ENCODE data around the gene NXN.
"Not testable (repeated sequence)": the region's sequence is repeated elsewhere in the genome, so short reads cannot be mapped to it uniquely, and the experiment has no call there.

Gene NXN

DNA sequence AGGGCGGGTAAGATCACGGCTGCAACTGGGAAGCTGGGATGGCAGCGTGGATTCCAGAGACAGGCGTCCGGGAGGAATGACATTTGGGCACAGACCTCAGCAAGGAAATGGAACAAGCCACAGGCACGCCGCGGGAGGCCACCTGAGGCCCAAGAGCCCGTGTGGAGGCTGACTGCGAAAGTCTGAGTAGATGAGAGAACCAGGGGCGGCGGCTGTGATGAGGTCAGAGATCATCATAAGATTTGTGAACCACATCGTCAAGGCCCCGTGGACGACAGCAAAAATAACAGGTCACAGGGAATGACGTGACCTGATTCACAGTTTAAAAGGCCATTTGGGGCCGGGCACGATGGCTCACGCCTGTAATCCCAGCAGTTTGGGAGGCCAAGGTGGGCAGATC is 149.2 kb downstream of the NXN start:
- DNase-seq (ENCODE audit: low read depth): no peak

DNA sequence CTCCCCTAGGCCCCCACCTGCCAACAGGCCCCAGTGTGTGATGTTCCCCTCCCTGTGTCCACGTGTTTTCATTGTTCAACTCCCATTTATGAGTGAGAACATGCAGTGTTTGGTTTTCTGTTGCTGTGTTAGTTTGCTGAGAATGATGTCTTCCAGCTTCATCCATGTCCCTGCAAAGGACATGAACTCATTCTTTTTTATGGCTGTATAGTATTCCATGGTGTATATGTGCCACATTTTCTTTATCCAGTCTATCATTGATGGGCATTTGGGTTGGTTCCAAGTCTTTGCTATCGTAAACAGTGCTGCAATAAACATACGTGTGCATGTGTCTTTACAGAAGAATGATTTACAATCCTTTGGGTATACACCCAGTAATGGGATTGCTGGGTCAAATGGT is 150.0 kb downstream of the NXN start:
- DNase-seq (ENCODE audit: low read depth): not testable (repeated sequence)

DNA sequence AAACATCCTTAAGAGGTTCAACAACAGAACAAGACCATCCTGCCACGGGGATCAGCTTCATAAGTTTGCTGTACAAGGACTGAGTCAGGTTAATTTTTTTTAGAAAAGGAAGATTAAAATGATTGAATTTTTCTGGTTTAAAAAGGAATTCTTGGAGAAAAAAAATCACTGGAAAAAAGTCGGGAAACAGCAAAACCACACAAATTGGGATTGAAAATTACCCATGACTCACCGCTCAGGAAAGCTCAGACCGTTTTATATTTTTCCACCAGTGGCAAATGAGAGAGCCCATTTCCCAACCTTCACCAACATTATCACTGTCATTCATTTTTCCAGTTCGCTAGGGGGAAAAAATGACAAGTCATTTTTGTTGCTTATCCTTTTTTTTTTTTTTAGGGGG is 150.8 kb downstream of the NXN start:
- DNase-seq (ENCODE audit: low read depth): no peak

DNA sequence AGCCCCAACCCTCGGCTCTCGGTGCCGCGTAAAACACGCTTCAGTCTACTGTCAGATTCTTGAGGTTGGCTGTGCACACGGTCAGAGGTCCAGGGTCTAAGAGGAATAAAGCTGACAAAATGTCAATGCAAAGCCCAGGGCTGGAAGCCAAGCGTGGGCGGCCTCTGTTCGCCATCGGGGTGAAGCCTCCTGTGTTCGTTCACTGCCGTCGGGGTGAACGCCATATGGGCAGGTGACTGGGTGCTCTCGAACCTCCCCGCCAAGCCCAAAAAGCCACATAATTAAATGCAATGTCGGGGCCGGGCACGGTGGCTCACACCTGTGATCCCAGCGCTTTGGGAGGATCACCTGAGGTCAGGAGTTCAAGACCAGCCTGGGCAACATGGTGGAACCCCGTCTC is 152.8 kb downstream of the NXN start:
- no peak for DNase-seq (ENCODE audit: low read depth)

DNA sequence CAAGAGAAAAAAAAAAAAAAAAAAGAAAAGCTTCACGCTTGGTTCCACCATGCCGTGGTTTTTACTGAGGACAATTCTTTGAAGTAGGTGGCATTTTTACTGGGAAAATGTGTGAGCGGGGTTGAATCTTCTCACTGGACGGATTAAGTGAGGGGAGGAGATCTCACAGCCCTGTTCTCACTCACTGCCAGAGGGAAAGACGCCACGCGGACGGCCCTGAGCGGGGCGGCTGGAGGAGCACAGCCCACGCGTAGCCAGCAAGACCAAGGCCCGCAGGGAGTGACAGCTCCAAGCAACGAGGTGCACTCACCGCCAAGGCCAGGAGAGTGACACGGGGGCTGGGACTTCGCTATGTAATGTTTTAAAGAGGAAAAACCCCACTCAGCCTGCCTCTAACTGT is 154.4 kb downstream of the NXN start:
- DNase-seq (ENCODE audit: low read depth): no peak

DNA sequence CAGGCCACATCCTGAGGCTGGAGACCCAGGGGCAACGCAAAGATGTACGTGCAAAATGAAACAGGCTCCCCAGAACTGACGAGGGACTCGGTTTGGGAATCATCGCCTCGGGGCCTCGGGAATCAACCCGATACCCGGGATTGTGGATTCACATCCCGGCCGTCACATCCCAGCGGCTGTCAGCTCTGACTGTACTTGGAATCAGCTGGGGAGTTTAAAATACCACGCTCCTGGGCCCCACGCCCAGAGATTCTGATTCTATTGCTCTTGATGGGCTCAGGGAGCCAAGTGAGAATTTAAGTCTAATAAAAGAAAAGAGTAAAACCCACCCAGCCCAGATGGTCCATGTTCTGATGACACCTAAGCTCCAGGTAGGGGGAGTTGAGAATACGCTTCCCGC is 155.2 kb downstream of the NXN start:
- no peak for DNase-seq (ENCODE audit: low read depth)

DNA sequence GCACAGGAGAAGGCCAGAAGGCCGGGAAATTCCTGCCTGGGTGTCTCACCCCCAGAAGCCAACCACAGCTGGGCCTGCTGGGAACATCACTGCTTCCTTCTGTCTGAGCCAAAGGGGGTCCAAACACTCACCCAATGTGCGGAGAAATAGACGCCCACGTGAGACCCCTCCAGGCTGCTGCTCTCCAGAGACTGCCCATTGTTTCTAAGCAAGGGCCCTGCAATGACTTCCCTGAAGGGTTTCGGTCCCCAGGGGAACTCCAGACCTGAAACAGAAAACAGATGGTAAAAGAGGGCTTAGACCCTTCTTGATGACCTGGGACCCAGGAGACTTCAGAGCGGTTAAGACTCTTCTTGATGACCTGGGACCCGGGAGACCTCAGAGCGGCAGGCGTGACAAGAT is 156.1 kb downstream of the NXN start:
- no peak for DNase-seq (ENCODE audit: low read depth)

DNA sequence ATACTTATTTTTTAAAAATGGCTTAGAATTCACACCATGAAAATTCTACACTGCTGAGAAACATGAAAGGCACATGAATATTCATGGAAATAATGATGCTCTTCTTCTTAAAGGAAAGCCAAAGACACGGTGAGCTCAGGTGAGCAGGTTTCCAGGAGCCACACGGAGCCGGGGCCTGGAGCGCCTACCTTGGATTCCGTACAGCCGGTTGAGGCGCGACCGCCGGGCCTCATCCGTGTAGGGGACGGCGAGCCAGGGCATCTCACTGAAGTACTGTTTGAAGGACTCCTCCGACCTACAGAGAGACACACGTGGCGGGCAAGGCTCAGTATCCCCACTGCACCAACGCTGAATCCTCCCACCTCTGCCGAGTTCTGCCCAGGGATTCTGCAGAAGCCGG is 160.3 kb downstream of the NXN start:
- no peak for DNase-seq (ENCODE audit: low read depth)

DNA sequence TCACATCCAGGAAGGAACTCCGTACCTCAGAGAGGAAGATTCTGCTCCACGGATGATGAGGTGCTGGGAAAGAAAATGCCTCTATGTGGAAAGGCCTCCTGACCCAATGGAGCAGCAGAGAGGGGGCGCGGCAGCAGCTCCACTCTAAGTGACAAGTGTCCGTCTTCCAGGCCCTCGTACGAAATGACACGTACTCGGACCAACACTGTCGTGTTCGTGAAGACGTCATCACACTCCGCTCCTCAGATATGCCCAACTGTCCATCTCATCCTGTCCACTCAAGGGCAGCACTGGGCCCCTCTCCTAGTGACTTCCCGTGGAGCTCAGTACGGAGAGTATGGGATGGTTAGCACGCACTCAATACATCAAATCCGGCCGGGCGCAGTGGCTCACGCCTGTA is 165.2 kb downstream of the NXN start:
- DNase-seq (ENCODE audit: low read depth): no peak

DNA sequence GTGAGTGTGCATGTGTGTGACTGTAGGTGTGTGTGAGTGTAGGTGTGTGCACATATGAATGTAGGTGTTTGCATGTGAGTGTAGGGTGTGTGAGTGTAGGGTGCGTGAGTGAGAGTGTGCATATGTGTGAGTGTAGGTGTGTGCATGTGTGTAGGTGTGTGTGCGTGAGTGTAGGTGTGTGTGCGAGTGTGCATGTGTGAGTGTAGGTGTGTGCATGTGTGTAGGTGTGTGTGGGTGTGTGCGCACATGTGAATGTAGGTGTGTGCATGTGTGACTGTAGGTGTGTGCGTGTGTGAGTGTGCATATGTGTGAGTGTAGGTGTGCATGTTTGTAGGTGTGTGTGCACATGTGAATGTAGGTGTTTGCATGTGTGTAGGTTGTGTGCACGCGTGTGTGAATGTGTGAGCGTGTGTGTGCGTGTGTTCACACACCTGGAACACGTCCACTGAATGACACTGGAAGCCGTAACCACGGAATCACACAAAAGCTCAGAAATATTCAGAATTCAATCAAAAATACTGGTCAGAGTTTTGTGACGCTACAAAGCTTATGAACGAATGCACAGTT is 166.9 kb downstream of the NXN start:
- DNase-seq (ENCODE audit: low read depth): no peak

DNA sequence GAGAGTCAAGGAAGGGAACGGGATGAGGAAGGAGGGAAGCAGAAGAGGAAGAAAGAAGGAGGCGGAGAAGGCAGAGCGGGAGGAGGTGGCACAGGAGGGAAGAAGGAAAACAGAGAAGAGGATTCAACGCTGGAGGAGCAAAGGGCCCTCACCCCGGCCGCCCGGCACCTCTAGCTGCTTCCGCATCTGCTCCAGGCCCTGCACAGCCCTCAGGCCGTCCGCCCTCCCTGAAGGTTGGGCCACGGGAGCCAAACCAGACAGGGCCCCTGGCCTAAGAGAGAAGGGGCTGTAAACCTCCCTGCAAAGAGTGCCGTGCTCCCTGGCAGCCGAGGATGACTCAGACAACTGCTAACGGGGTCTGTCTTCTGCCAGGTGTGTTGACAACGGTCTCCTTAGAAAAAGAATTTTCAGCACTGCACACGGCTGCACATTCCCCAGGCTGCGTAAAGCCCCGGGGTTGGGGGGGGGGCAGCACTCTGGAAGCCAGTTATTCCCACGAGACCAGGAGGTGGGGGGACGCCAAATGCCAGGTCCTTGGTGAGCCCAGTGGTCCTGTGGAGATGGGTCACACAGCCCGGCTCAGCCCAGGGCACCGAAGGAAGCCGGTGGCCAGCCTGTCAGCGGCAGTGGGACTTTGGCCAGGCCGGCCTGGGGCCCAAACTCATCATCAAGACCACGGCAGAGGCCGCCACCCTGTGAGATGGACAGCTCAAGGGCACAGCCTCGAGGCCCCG is 168.4 kb downstream of the NXN start:
- no peak for DNase-seq (ENCODE audit: low read depth)

DNA sequence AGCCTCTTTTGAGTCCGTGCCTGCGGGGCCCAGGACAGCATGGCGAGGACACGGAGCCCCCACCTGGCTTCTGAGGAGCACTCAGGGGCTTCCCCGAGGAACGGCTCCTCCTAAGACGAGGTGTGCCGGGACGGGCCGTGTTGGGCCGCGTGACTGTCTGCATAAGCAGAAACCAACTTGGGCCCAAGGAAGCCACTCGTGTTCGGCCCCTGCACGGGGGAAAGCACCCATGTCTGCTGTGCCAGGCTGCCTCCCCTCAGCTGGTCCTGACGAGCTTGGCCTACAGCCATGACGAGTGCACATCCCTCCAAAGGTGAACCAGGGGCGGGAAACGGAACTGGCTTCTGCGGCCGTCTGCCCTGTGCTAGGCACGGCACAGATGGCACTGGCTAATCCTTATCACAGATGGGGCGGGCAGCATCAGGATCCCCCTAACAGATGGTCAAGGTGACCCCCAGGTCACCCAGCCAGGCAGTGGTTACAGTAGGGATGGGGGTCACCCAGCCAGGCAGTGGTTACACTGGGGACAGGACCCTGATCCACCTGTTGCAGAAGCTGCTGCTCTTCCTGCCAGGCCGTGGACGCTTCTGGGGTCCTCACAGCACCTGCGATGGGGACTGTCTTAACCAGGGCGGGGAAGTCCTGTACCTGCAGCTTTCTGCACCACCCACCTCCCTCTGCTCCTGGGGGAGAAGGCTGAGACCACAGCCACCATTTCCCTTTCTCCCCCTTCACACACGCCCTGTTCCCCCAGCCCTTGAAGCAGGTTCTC is 171.9 kb downstream of the NXN start:
- DNase-seq (ENCODE audit: low read depth): no peak

DNA sequence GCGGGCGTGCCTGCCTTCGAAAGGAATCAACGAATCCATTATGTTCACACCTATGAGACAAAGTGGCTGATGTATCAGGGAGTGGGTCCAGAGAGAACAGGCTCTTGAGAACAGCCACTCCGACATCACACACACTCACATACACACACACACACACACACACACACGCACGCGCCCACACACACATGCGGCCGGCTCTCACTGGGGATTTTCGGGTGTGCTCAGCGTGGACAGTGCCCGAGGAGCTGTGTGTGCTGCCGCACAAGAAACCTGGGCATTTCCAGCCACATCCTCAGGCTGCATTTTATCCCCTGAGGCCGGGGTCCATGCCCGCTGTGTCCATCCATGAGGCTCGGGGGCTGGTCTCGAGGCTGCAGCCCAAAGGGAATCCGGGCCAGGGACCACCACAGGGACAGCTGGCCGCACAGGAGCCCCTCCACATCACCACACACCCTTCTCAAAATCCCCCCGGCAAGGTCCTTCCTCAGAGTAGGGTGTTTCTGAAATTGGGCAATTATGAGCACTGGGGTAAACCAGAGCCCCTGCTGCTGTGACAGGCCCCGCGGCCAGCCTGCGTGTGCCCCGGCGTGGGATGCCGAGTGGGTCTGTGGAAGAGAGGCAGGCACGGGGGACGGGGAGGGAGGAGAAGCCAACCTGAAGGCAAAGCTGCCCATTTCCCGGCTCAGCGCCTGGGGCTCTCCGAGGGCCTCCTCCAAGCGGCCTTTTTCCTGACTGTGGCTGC is 172.6 kb downstream of the NXN start:
- DNase-seq (ENCODE audit: low read depth): no peak

DNA sequence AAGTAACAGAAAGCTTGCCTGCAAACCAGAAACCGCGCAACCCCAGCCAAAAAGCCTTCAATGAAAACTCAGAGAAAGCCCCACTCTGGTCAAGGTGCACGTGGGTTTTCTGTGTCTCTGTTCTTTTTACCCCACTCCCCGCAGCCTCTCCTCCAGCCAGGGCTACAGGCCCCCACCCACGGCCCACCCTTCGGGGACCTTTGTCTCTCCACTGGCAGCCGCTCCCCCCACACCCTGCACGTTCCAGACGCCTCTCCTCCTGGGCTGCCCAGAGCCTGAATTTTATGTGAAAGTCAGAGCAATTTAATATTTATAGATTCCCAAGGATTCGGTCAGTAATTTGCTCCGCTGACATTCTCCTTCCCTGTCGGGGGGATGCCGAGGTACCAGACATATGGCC is 173.2 kb downstream of the NXN start:
- DNase-seq (ENCODE audit: low read depth): no peak

DNA sequence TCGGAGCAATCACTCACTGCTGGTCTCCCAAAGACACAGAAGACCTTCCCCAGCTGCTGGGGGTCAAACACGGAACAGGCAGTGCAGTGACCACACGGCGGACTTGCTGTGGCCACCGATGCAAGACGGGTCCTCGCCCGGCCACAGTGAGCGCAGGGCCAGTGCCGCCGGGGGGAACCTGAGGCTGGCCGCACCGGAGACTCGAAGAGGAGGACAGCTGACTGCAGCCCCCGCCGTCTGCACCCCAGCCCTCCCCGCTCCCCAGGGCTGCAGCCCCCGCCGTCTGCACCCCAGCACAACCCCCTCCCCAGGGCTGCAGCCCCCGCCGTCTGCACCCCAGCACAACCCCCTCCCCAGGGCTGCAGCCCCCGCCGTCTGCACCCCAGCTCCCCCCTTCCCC is 173.7 kb downstream of the NXN start:
- DNase-seq (ENCODE audit: low read depth): not testable (repeated sequence)

DNA sequence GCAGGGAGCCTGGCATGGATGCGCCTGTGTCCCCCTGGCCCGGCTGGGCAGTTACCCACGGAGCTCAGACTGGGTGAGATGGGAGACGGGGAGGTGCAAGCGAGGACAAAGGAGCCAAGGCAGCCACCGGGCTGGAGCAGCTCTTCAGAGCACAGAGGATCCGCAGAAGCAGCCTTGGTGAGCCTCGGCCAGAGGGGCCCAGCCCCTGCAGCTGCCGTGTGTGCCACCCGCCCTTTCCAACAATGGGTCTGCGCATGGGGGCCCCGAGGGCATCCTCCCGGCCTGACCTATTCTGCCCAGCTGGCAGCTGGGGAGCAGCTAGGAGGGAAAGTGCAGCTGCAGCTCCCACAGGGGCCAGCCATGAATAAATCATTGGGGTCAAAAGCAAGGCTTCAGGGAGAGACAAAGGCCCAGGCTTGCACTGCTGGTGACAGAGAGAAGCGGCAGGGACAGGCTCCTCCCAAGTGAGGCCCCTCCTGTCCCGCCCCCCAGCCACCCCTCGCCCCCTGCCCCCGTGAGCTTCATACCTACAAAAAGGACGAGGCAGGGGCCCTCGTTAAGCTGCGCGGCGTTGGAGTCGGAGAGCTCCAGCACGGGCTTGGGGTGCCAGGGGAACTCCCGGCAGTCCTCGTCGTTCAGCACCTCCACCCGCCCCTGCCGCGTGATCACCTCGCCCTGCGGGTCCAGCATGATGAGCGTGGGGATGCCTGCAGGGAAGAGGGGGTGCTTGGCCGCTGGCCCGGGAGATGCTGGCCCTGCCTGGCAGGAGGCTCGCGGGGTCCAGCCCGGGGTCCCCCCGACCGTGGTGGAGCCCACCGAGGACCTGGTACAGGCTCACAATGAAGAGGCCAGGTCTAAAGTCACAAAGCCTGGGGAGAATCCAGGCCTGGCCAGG is 174.8 kb downstream of the NXN start:
- DNase-seq (ENCODE audit: low read depth): no peak

DNA sequence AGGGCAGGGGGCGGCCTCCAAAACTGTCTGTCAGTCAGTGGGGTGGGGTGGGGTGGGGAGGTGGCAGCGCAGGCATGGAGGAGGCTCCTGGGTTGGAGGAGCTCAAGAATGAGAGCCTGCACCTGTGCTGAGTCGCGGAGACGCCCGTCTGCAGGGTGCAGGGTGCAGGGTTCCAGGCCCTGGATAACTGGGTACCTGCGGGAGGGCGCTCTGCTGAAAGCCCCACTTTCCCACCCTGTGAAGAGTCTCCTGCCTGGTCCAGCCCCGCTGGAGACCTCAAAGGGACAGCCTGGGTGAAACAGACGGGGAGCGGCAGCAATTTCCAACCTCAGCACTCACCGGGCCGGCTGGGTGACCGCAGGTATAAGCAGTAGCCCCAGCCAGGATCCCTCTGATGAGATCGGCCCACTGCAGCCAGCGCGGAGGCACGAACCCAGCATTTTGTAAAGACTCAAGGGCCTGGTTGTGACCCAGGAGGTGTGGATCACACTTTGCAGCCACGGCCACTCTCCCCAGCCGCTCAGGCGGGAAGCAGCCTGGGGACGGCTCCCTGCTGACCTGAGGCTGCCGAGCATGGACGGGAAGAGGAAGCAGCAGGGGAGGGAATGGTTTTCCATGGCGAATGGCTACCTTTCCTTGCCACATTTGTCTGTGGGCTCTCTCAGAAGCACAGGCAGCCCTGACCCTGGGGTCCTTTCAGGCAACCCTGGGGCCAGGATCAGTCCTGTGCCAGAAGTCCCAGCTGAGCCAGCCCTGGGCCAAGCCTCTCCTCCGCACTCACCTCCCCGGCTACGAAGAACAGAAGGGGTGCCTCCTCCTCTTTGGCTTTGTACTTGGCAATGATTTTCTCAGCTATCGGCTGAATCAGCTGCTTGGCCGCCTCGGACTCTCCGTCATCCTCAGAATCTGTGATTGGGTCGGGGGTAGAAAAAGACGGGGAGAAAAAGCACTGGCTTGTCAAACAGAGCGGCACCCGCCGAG is 176.4 kb downstream of the NXN start:
- DNase-seq (ENCODE audit: low read depth): no peak

DNA sequence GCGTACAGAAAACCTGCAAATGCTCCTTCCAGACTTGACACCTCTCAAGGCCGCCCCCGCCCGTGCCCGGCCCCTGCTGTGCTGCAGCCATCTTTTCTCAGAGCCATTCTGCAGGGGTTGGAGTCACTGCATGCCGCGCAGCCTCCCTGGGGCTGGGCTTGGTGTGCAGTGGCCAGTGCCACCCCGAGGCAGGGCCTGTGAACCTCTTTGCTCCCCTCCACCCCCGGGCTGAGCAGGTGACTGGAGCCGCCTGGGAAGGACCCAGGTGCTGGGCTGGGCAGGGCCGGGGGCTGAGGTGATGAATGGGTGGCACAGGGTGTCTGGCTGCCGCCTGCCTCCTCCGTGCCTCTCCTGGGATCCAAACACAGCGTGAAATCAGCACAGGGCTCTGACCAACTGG is 177.1 kb downstream of the NXN start:
- no peak for DNase-seq (ENCODE audit: low read depth)

DNA sequence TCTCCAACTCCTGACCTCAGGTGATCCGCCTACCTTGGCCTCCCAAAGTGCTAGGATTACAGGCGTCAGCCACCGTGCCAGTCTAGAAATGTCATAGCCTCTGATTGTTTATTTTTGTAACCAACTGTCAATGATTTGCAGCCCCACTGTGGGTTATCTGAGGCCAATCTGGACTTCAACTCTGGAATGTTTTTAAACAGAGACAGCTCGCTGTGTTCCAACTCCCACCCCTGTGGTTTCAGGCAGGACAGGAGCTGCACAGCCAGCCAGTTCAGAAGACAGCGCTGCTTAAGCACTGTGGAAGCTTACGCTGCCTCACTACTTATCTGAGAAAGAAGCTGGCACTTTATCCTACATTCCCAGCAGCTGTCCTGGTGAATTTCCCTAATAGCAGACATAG is 177.9 kb downstream of the NXN start:
- no peak for DNase-seq (ENCODE audit: low read depth)

DNA sequence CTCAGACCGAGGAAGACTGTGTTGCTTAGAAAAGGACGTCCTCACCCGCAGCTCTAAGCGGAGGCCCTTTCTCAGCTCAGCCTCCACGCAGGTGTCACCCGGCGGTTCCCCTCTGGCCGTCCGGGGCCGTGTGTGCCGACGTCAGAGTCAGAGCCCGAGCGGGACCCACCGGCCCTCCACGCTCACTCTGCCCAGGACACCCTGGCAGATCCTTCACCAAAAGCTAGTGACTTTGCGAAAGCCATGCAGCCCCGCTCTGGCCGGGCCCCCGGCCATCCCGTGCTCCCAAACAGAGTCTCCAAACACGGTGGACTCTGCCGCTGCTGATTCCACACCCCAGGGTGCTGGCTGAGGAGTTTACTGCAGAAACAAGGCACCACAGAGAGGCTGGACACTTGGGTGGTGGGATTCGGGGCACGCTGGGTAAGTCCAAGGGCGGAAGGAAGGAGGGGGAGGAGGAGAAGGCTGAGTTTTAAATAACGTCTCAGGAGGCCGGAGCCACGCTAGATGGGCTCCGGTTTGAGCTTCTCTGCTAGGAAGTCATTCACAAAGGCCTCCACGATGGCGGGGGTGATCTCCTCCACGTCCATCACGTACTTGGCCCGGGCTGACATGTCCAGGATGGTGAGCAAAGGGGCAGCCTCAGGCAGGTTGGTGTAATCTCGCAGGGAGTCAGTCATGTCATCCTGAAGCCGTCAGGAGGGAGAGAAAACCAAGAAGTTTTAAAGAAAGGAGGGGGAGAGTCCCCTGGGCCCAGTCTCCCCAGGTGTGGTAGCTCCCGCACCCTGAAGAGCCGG is 178.9 kb downstream of the NXN start:
- no peak for DNase-seq (ENCODE audit: low read depth)
